Stimulated activated naive CD8-positive, alpha-beta T cell treated with anti-CD3 and anti-CD28 coated beads, Interleukin-15, amount 100 ng/mL, for 72 hours (primary cell): ENCODE results near the gene NFATC3.
"Not testable (repeated sequence)": the region's sequence is repeated elsewhere in the genome, so short reads cannot be mapped to it uniquely, and the experiment has no call there.

Experiments
- ATAC-seq: fragments of 150-1000 bp; cut with Tn5 transposase; 2 replicates; pipeline ENCODE4 v1.10.0; 2021; ENCODE audit warnings: mild to moderate bottlenecking, moderate library complexity
- DNase-seq, 2 donors: peaks; one replicate each; pipeline ENCODE4 v3.0.0; 2021 to 2022
- H3K27ac Mint-ChIP-seq, 2 donors: one replicate each; pipeline ENCODE4 v1.8.0; 2022; ENCODE audit warnings: mild to moderate bottlenecking in 2 of 2, mixed read lengths in 2 of 2, moderate library complexity in 2 of 2
- H3K27me3 Mint-ChIP-seq: one replicate; pipeline ENCODE4 v1.8.0; 2022; ENCODE audit warnings: mixed read lengths
- H3K4me1 Mint-ChIP-seq: one replicate; pipeline ENCODE4 v1.8.0; 2022; ENCODE audit warnings: mild to moderate bottlenecking, mixed read lengths
- H3K4me3 Mint-ChIP-seq, 2 donors: one replicate each; pipeline ENCODE4 v1.8.0; 2022; ENCODE audit warnings: mild to moderate bottlenecking in 2 of 2, mixed read lengths in 2 of 2, moderate library complexity in 1 of 2
- H3K9me3 Mint-ChIP-seq, 2 donors: one replicate each; pipeline ENCODE4 v1.8.0; 2022; ENCODE audit warnings: mixed read lengths in 2 of 2

Gene NFATC3

DNA sequence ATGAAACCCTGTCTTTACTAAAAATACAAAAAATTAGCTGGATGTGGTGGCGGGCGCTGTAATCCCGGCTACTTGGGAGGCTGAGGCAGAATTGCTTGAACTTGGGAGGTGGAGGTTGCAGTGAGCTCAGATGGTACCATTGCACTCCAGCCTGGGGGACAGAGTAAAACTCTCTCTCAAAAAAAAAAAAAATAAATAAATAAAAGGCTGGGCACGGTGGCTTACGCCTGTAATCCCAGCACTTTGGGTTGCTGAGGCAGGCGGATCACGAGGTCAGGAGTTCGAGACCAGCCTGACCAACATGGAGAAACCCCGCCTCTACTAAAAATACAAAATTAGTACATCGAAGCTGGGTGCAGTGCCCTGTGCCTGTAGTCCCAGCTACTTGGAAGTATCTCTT lies 7.1 kb downstream of the NFATC3 start:
- H3K4me1 Mint-ChIP-seq = peaks cover 82% of the 10 kb centered on the region

GRCh38 chr16:68093816-68094613 lies 8.8 kb downstream of the NFATC3 start:
- Mint-ChIP-seq H3K4me1 (peaks cover 86% of the 10 kb centered on the region), H3K27ac (peak overlapping the region; percentile 67 to 92), H3K9me3 (no peaks in the 10 kb centered on the region), H3K27me3 (no peaks in the 10 kb centered on the region), H3K4me3 (peak overlapping the region; percentile 51 to 74)
- DNase-seq (no peak), ATAC-seq (peak; percentile 92)

More for the DNA sequence above, 7.1 kb downstream of the NFATC3 start:
- not testable (repeated sequence) for H3K27me3 Mint-ChIP-seq, ATAC-seq, H3K9me3 Mint-ChIP-seq, DNase-seq
- H3K27ac Mint-ChIP-seq = peak overlapping the region; percentile 62 to 81
- peak overlapping the region in 1 of 2 donors; percentile 9 for H3K4me3 Mint-ChIP-seq

GRCh38 chr16:68094614-68094934 lies 9.4 kb downstream of the NFATC3 start:
- Mint-ChIP-seq H3K9me3 (no peaks in the 10 kb centered on the region), H3K4me3 (peak overlapping the region; percentile 51 to 74), H3K27ac (peak overlapping the region; percentile 68 to 92), H3K27me3 (no peaks in the 10 kb centered on the region), H3K4me1 (peaks cover 83% of the 10 kb centered on the region)
- DNase-seq = no peak
- ATAC-seq = no peak

DNA sequence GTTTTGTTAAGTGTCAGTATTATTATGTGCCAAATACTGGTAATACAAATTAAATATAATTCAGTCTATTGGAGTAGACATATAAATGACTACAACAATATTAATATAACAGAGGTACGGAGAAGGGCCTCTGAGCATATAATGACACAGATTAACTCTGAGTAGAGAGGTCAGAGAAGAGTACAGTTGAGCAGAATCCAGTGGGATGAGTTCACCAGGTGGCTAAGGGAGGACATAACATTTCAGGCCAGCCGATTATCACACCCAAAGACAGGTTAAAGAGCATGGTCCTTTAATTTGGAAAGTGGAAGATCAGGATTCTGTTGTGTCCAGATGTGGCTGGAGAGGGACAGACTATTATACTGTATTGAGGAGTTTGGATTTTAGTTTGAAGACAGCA lies 11.3 kb downstream of the NFATC3 start:
- no peak overlapping the region for H3K4me3 Mint-ChIP-seq
- H3K27me3 Mint-ChIP-seq = no peaks in the 10 kb centered on the region
- H3K27ac Mint-ChIP-seq = peak overlapping the region in 1 of 2 donors; percentile 2
- no peaks in the 10 kb centered on the region for H3K9me3 Mint-ChIP-seq
- ATAC-seq (no peak), DNase-seq (no peak)
- peaks cover 75% of the 10 kb centered on the region for H3K4me1 Mint-ChIP-seq

GRCh38 chr16:68097088-68097487 lies 11.9 kb downstream of the NFATC3 start:
- Mint-ChIP-seq H3K4me1 (peaks cover 75% of the 10 kb centered on the region), H3K9me3 (no peaks in the 10 kb centered on the region), H3K4me3 (no peak overlapping the region), H3K27ac (peak overlapping the region in 1 of 2 donors; percentile 3), H3K27me3 (no peaks in the 10 kb centered on the region)
- ATAC-seq (no peak), DNase-seq (no peak)

- Mint-ChIP-seq H3K27me3 (no peaks in the 10 kb centered on the region), H3K4me3 (no peak overlapping the region), H3K27ac (no peak overlapping the region), H3K9me3 (no peaks in the 10 kb centered on the region), H3K4me1 (peaks cover 78% of the 10 kb centered on the region)
- no peak for DNase-seq
- no peak for ATAC-seq
Observed at GRCh38 chr16:68097895-68098294, 12.7 kb downstream of the NFATC3 start.

DNA sequence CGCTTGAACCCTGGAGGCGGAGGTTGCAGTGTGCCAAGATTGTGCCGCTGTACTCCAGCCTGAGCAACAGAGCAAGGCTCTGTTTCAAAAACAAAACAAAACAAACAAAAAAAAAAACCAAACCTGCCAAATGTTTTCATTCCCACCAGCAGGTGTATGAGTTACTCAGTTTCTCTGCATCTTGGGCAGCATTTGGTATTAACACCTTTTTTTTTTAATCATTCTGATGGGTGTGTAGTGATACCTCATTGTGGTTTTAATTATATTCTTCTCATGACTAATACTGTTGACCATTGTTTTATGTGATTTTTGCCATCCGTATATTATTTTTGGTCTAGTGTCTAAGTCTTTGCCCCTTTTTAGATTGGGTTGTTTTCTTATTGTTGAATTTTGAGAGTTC lies 15.3 kb downstream of the NFATC3 start:
- DNase-seq (no peak), ATAC-seq (peak; percentile 69)
- H3K9me3 Mint-ChIP-seq = peaks cover 0 to 5% of the 10 kb centered on the region in 2 donors
- no peak overlapping the region for H3K4me3 Mint-ChIP-seq
- H3K4me1 Mint-ChIP-seq = peaks cover 76% of the 10 kb centered on the region
- no peaks in the 10 kb centered on the region for H3K27me3 Mint-ChIP-seq
- H3K27ac Mint-ChIP-seq = no peak overlapping the region

DNA sequence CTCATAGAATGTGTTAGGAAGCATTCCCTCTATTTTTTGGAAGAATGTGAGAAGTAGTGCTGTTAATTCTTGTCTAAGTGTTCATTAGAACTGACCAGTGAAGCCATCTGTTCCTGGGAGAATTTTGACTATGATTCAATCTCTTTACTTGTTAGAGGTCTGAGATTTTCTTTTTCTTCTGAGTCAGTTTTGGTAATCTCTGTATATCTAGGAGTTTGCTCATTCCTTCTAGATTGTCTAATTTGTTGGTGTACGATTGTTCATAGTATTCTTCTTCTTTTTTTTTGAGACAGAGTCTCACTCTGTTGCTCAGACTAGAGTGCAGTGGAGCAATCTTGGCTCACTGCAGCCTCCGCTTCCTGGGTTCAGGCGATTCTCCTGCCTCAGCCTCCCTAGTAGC lies 20.4 kb downstream of the NFATC3 start:
- Mint-ChIP-seq H3K27ac (no peak overlapping the region), H3K9me3 (peaks cover 15 to 42% of the 10 kb centered on the region in 2 donors), H3K4me3 (no peak overlapping the region), H3K4me1 (peaks cover 87% of the 10 kb centered on the region), H3K27me3 (no peaks in the 10 kb centered on the region)
- ATAC-seq (no peak), DNase-seq (no peak)

DNA sequence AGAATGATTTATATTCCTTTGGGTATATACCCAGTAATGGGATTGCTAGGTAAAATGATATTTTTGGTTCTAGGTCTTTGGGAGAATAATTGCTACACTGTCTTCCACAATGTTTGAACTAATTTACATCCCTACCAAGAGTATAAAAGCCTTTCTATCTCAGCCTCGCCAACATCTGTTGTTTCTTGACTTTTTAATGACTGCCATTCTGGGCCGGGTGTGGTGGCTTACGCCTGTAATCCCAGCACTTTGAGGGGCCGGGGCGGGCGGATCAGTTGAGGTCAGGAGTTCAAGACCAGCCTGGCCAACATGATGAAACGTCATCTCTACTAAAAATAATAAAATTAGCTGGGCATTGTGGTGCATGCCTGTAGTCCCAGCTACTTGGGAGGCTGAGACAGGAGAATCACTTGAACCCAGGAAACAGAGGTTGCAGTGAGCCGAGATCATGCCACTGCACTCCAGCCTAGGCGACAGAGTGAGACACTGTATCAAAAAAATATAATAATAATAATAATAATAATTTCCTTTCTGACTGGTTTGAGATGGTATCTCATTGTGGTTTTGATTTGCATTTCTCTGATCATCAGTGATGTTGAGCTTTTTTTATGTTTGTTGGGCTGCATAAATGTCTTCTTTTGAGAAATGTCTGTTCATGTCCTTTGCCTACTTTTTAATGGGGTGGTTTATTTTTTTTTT lies 22.2 kb downstream of the NFATC3 start:
- DNase-seq, H3K27me3 Mint-ChIP-seq, H3K27ac Mint-ChIP-seq, ATAC-seq, H3K4me3 Mint-ChIP-seq: not testable (repeated sequence)
- Mint-ChIP-seq H3K9me3 (peaks cover 29 to 55% of the 10 kb centered on the region in 2 donors), H3K4me1 (peaks cover 86% of the 10 kb centered on the region)

DNA sequence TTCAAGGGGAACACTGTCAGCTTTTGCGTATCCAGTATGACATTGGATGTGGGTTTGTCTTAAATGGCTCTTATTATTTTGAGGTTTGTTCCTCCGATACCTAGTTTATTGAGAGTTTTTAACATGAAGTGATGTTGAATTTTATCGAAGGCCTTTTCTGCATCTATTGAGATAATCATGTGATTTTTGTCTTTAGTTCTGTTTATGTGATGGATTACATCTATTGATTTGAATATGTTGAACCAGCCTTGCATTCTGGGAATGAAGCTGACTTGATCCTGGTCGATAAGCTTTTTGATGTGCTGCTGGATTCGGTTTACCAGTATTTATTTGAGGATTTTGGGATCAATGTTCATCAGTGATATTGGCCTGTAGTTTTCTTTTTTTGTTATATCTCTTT lies 24.0 kb downstream of the NFATC3 start:
- Mint-ChIP-seq H3K4me1 (peaks cover 91% of the 10 kb centered on the region), H3K9me3 (peaks cover 29 to 55% of the 10 kb centered on the region in 2 donors)
- H3K27me3 Mint-ChIP-seq, H3K4me3 Mint-ChIP-seq, ATAC-seq, H3K27ac Mint-ChIP-seq, DNase-seq: not testable (repeated sequence)

DNA sequence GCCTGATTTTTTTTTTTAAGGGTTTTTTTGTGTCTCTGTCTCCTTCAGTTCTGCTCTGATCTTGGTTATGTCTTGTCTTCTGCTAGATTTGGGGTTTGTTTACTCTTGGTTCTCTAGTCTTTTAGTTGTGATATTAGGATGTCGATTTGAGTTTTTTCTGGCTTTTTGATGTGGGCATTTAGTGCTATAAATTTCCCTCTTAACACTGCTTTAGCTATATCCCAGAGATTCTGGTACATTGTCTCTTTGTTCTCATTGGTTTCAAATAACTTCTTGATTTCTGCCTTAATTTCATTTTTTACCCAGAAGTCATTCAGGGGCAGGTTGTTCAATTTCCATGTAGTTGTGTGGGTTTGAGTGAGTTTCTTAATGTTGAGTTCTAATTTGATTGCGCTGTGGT lies 25.4 kb downstream of the NFATC3 start:
- H3K4me3 Mint-ChIP-seq = peak overlapping the region in 1 of 2 donors; percentile 40
- H3K9me3 Mint-ChIP-seq = peaks cover 29 to 49% of the 10 kb centered on the region in 2 donors
- H3K27ac Mint-ChIP-seq, DNase-seq, H3K27me3 Mint-ChIP-seq, ATAC-seq: not testable (repeated sequence)
- peaks cover 91% of the 10 kb centered on the region for H3K4me1 Mint-ChIP-seq

DNA sequence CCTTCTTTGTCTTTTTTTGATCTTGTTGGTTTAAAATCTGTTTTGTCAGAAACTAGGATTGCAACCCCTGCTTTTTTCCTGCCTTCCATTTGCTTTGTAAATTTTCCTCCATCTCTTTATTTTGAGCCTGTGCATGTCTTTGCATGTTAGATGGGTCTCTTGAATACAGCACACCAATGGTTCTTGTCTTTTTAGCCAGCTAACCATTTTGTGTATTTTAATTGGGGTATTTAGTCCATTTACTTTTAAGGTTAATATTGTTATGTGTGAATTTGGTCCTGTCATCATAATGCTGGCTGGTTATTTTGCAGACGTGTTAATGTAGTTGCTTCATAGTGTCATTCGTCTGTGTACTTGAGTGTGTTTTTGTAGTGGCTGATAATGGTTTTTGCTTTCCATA lies 26.2 kb downstream of the NFATC3 start:
- no peak overlapping the region for H3K27ac Mint-ChIP-seq
- H3K27me3 Mint-ChIP-seq = no peaks in the 10 kb centered on the region
- H3K9me3 Mint-ChIP-seq = peaks cover 29 to 47% of the 10 kb centered on the region in 2 donors
- no peak overlapping the region for H3K4me3 Mint-ChIP-seq
- ATAC-seq (no peak), DNase-seq (no peak)
- peaks cover 89% of the 10 kb centered on the region for H3K4me1 Mint-ChIP-seq

DNA sequence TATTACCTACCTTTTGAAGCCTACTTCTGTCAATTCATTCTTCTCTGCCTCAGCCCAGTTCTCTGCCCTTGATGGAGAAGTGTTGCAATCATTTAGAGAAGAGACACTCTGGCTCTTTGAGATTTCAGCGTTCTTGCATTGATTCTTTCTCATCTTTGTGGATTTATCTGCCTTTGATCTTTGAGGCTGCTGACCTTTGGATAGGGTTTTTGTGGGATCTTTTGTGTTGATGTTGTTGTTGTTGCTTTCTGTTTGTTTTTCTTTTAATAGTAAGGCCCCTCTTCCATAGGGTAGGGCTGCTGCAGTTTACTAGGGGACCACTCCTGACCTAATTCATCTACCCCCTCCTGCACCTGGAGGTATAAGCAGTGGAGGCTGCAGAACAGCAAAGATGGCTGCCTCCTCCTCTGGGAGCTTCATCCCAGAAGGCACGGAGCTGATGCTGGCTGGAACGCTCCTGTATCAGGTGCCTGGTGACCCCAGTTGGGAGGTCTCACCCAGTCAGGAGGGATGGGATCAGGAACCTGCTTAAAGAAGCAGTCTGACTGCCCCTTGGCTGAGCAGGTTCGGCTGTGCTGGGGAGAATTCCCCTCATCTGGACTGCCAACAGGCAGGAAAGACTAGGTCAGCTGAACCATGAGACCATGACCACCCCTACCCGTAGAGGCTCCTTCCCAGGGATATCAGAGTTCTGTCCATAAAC lies 28.0 kb downstream of the NFATC3 start:
- DNase-seq = no peak
- Mint-ChIP-seq H3K27ac (peak overlapping the region in 1 of 2 donors; percentile 17), H3K9me3 (peaks cover 26 to 37% of the 10 kb centered on the region in 2 donors), H3K4me3 (peak overlapping the region in 1 of 2 donors; percentile 22), H3K4me1 (peaks cover 90% of the 10 kb centered on the region), H3K27me3 (no peaks in the 10 kb centered on the region)
- ATAC-seq = no peak

DNA sequence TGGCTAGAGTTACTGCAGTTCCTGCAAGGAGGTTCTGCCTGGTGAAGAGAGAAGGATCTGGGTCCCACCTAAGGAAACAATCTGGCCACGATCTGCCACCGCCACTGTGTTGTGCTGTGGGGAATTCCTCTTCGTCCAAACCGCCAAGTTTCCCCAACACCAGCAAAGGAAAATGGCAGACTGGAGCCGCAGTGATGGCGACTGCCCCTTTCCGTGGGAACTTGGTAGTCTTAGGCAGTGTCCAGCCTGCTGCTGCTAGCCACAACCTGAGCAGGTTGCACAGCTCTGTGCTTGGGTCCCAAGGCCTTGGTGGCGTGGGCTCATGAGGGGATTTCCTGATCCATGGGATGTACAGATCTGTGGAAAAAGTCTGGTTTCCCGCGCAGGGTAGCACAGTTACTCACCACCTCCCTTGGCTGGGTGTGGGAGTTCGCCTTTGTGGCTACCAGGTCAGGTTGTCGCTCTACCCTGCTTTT lies 28.6 kb downstream of the NFATC3 start:
- no peak for DNase-seq
- Mint-ChIP-seq H3K27me3 (no peaks in the 10 kb centered on the region), H3K4me3 (no peak overlapping the region), H3K9me3 (peaks cover 25 to 32% of the 10 kb centered on the region in 2 donors), H3K27ac (no peak overlapping the region), H3K4me1 (peaks cover 91% of the 10 kb centered on the region)
- no peak for ATAC-seq

DNA sequence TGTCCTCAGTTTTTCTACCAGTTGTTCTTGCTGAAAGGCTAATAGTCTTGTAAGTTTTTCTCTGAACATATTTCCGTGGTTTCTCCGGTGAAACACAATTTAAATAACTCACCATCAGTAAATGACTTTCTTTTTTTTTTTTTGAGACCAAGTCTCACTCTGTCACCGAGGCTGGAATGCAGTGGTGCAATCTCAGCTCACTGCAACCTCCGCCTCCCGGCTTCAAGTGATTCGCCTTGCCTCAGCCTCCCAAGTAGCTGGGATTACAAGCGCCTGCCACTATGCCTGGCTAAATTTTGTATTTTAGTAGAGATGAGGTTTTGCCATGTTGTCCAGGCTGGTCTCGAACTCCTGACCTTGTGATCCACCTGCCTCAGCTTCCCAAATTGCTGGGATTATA lies 29.8 kb downstream of the NFATC3 start:
- H3K27me3 Mint-ChIP-seq, H3K4me3 Mint-ChIP-seq, DNase-seq, H3K27ac Mint-ChIP-seq, ATAC-seq: not testable (repeated sequence)
- peaks cover 91% of the 10 kb centered on the region for H3K4me1 Mint-ChIP-seq
- H3K9me3 Mint-ChIP-seq = peaks cover 17 to 20% of the 10 kb centered on the region in 2 donors
